22Rv1 (cell line): ENCODE results near the gene MYL5.

Experiments used
- H3K27ac ChIP-seq: fragments of 450-650 bp; 2 replicates; pipeline ENCODE4 v1.5.1; 2017
- CTCF ChIP-seq: fragments of 450-650 bp; IDR thresholded peaks from 2 replicates; pipeline ENCODE4 v1.5.1; 2017; ENCODE audit warnings: mild to moderate bottlenecking
- ZFX ChIP-seq: fragments of 450-650 bp; IDR thresholded peaks from 2 replicates; pipeline ENCODE4 v1.6.1; 2017; ENCODE audit warnings: antibody characterized with exemption, borderline replicate concordance

The MYL5 gene

DNA sequence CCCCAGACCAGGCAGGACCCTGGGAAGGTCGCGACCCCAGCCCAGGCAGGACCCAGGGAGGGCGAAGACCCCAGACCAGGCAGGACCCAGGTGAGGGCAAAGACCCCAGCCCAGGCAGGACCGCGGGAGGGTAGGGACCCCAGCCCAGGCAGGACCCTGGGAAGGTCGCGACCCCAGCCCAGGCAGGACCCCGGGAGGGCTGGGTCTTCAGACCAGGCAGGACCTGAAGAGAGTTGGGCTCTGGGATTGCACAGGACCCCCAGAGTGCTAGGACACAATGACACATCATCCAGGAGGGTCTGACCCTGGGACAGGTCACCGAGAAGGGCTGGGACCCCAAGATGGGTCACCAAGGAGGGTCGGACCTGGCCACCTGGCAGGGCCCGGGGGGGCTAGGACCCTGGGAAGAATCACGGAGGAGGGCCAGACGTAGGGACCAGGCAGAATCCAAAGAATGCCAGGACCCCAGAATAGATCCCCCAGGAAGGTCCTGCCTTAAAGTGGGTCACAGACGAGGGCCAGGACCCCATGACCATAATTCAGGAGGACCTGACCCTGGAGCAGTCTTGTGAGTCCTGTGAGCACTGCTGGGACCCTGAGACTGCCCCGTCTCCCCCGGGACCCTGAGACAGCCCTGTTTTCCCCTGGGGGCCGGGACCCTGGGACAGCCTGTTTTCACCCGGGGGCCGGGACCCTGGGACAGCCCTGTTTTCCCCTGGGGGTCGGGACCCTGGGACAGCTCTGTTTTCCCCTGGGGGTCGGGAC, 32.7 kb downstream of the MYL5 start:
- TF ChIP-seq CTCF (no peak), ZFX (no peak)
- H3K27ac ChIP-seq: no peak overlapping the region

DNA sequence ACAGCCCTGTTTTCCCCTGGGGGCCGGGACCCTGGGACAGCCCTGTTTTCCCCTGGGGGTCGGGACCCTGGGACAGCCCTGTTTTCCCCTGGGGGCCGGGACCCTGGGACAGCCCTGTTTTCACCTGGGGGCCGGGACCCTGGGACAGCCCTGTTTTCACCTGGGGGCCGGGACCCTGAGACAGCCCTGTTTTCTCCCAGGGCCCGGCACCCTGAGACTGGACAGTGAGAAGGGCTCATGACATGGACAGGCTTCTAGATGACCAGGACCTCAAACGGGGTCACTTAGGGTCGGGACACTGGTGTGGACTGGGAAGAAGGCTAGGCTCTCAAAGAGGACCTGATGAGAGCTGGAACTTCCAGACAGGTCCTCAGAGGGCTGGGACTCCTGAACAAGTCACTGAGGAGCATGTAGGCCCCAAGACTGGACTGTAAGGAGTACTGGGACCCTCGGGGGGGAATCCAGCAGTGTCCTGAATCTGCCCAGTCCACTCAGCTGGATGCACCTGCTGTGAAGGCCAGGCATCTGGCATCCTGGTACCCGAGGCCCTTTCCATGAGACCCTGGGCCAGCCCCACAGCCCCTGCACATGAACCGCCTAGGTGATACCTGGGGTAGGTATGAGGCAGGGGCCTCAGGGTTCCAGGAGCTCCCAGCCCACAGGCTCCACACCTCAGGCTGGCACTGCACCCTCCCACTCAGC, 33.7 kb downstream of the MYL5 start:
- TF ChIP-seq ZFX: no peak
- no peak for TF ChIP-seq CTCF

GRCh38 chr4:708631-708933, 34.2 kb downstream of the MYL5 start:
- TF ChIP-seq CTCF (no peak), ZFX (no peak)
- H3K27ac ChIP-seq: no peak overlapping the region

More for the DNA sequence above, 33.7 kb downstream of the MYL5 start:
- no peak overlapping the region for H3K27ac ChIP-seq

GRCh38 chr4:709348-709747, 35.0 kb downstream of the MYL5 start:
- TF ChIP-seq ZFX (no peak), CTCF (no peak)
- H3K27ac ChIP-seq: 0 out of 2 replicates have a peak overlapping the region, but pooled peaks have one; percentile 3

DNA sequence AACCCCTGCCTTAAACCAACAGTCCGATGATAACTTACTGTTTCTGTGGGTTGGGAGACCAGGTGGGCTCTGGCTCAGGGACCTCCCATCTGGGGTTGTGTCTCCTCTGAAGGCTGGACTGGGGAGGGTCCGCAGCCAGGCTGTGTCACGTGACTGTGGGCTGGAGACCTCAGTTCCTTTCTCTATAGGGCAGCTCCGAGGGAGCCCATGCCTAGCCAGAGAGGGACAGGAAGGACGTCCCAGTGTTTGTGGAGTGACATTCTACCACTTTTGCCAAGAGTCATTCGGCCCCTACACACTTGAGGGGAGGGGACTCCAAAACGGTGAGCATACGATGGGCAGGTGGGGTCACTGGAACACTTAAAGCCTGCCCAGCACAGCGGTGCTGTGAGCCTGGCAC, 35.8 kb downstream of the MYL5 start:
- TF ChIP-seq CTCF: no peak
- TF ChIP-seq ZFX: no peak
- 0 out of 2 replicates have a peak overlapping the region, but pooled peaks have one; percentile 3 for H3K27ac ChIP-seq

GRCh38 chr4:710916-711315, 36.6 kb downstream of the MYL5 start:
- no peak for TF ChIP-seq CTCF
- TF ChIP-seq ZFX: no peak
- no peak overlapping the region for H3K27ac ChIP-seq

GRCh38 chr4:712093-712492, 37.8 kb downstream of the MYL5 start:
- TF ChIP-seq ZFX: no peak
- no peak for TF ChIP-seq CTCF
- no peak overlapping the region for H3K27ac ChIP-seq
